GM21737 (cell line): ENCODE results near the gene JAK1.
"Not testable (repeated sequence)": the region's sequence is repeated elsewhere in the genome, so short reads cannot be mapped to it uniquely, and the experiment has no call there.

Experiments
- ATAC-seq: cut with Tn5 transposase; IDR thresholded peaks from one replicate; pipeline ENCODE4 v1.9.1; 2021; ENCODE audit warnings: mild to moderate bottlenecking, moderate library complexity; ENCODE audit not compliant: unreplicated experiment

JAK1 gene

DNA sequence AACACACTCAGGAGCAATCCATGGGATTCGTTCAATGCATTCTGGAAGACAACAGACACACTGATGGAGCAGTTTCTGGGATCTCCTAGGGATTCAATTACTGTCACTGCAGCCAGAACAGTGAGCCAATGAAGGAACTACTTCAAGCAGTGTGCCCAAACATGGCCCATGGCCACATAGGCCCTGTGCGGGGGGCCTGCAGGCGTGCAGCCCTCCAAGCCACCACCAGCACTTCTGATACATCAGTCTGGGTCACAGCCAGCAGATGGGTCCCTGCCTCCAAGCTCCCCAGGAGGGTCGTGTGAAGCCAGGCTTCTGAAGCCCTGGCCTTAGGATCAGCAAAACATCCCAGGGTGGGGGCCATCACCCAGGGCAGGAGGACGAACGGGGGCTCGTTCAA lies 122.2 kb downstream of the JAK1 start:
- no peak for ATAC-seq

- no peak for ATAC-seq
Measured at GRCh38 chr1:64843675-64844074, 122.7 kb downstream of the JAK1 start.

DNA sequence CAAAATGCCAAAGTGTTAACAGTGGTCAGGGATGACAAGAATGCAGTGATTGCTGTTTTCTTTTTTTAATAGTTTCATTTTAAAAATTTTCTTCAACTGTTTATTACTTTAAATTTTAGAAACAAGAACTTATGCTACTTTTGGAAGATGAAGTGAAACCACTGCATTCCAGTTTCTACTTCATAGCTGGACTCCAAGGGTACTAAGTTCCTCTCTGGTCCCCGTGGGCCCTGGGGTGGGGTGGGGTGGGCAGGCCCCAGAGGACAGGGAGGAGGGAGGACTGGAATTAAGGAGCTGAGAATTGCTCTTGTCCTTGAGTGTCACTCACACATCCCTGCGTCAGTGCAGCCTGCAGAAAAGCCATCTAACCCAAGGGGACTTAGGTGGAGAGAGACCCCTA lies 124.1 kb downstream of the JAK1 start:
- ATAC-seq = no peak

DNA sequence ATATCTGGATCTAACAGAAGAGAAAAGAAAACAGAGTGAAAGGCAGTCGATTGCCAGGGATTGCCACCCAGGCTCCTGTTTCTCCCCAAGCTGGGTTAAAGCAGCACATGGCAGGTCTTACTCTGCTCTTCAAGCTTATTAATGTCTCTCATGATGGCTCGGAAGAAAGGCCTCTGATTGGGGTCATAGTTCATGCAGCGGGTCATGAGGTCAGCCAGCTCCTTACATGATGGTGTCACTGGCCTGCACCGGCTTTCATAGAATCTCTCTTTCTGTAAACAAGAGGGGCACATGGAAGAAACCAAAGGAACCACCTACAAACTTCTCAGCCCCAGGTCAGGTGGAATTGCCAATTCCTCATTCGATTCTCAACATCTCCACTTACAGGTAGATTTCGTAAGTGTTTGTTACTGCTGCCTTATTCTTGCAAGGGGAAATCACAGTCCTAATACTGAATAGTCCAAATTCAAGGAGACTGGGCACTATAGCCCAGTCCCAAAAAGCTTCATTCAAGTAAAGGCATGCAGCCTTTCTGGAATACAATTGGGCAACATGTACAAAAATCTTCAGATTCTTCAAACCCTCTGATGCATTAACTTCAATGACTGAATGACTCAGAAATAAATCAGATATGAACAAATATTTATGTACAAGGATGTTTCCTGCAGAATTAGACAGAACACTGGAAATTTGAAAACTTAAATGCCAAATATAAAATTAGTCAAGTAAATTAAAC lies 124.9 kb downstream of the JAK1 start:
- no peak for ATAC-seq

GRCh38 chr1:64839732-64840405 lies 126.5 kb downstream of the JAK1 start:
- ATAC-seq = no peak

- ATAC-seq = no peak
Measured at GRCh38 chr1:64839261-64839660, 127.1 kb downstream of the JAK1 start.

DNA sequence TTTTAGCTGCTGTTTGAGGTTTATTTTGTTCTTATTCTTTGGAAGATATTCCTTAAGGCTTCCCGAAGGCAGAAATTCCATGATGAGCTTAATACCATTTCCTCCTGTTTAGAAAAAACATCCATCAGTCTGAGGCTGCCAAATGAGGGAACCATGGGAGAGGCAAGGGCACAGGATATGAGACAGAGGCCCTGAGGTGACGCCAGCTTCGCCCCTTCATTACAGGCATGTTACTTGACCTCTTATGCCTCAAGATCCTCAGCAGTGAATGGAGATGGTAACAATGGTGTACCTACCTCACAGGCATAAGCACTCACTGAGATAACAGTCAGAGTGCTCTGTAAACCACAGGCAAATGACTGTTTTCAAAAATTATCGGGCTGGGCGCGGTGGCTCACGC lies 127.9 kb downstream of the JAK1 start:
- no peak for ATAC-seq

DNA sequence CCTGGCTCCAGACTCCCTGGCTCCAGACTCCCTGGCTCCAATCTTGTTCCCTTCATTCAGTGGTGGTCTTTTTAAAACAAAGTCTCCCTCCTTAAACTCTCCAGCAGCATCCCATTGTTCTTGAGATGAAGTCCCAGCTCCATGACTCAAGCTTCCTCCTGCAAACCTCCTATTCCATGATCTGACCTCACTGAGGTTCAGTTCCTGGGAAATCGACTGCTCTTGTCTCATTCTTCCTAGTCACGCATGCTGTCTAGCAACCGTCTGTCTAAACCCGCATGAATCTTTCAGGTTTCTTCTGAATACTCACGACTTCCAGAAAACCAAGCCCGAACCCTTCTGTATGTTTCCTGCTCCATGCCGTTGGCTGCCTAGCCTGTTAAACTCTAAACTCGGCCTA lies 129.5 kb downstream of the JAK1 start:
- no peak for ATAC-seq

GRCh38 chr1:64834734-64835133 lies 131.6 kb downstream of the JAK1 start:
- no peak for ATAC-seq

GRCh38 chr1:64830030-64830651 lies 136.2 kb downstream of the JAK1 start:
- ATAC-seq = no peak

DNA sequence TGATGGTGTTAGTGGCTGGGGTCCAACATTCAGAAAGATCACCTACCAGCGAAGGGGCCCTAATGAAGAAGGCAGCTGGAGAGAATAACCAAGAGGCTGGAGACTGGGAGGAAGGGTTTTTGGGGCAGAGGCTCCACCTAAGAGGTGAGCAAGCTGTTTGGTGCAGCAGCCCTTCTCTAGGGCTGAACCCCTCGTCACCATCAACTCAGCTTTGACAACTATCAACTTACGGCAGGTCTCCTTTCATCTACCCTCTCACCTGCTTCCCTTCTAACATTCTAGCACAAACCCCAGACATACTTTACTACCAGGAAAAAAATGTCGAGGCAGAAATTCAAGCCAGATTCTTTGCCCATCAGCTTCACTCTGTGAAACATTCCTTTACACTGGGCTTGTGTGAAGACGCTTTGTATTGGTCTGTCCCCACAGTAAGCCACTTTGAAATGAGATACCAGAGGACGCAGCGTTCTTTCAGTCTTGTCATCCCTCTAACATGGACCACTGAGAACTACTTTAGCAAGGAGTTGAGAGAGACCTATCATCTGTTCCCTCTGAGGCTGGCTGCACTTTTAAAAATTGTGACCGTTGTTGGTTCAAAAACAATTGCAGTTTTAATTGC lies 136.8 kb downstream of the JAK1 start:
- no peak for ATAC-seq

GRCh38 chr1:64828829-64829228 lies 137.5 kb downstream of the JAK1 start:
- no peak for ATAC-seq

DNA sequence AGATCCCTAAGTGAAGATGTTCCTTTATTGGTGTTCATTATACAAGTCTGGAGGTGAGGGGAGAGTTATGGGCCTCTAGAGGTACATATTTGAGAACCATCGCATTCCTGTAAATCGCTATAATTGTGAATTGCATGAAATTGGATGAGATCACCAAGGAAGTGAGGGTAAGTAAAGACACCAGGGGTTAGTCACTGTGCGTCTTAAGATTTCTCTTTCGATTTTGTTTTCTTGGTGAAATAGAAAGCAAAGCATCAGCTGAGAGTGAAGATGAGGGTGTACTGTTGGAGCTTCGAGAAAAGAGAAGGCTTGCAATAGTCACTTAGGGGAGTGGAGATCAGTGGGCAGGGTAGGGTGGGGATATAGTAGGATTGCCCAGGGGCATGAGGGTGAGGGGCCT lies 139.4 kb downstream of the JAK1 start:
- ATAC-seq = no peak

GRCh38 chr1:64823691-64824476 lies 142.5 kb downstream of the JAK1 start:
- no peak for ATAC-seq

GRCh38 chr1:64822621-64823020 lies 143.7 kb downstream of the JAK1 start:
- no peak for ATAC-seq

- ATAC-seq = not testable (repeated sequence)
Measured at GRCh38 chr1:64820572-64820971, 145.8 kb downstream of the JAK1 start.

- ATAC-seq = not testable (repeated sequence)
Measured at GRCh38 chr1:64817364-64817763, 149.0 kb downstream of the JAK1 start.

GRCh38 chr1:64814427-64814826 lies 151.9 kb downstream of the JAK1 start:
- no peak for ATAC-seq

- ATAC-seq = no peak
Measured at GRCh38 chr1:64811131-64811530, 155.2 kb downstream of the JAK1 start.

- ATAC-seq = no peak
Measured at GRCh38 chr1:64810001-64810400, 156.3 kb downstream of the JAK1 start.

GRCh38 chr1:64809309-64809708 lies 157.0 kb downstream of the JAK1 start:
- no peak for ATAC-seq
